Tibial nerve (tissue), 4 donors: ENCODE measurements around the gene ZNF836.

Experiments
- CTCF ChIP-seq, 5 experiments: fragments of 200-600 bp in 3 of 5; fragments of 450-650 bp in 2 of 5; sonication (generic) in 3 of 5; IDR thresholded peaks; one replicate each; pipeline ENCODE4 v1.5.1; 2016 to 2019; ENCODE audit warnings: antibody characterized with exemption in 5 of 5, mild to moderate bottlenecking in 3 of 5, moderate library complexity in 2 of 5
- EP300 ChIP-seq, 2 donors: sonication (generic); formaldehyde crosslinking; IDR thresholded peaks; one replicate each; pipeline ENCODE4 v1.6.1; 2017; ENCODE audit warnings: antibody characterized with exemption in 2 of 2, mild to moderate bottlenecking in 1 of 2
- POLR2A ChIP-seq, 2 donors: fragments of 450-650 bp; IDR thresholded peaks; one replicate each; pipeline ENCODE4 v1.6.1; 2017; ENCODE audit warnings: antibody characterized with exemption in 2 of 2, mild to moderate bottlenecking in 2 of 2, moderate library complexity in 2 of 2

GRCh38 chr19:52191389-52191788 lies 20.0 kb upstream of the ZNF836 start:
- TF ChIP-seq CTCF (IDR thresholded peaks at IDR 0.05) (no peak), EP300 (IDR thresholded peaks at IDR 0.05) (no peak), POLR2A (IDR thresholded peaks at IDR 0.05) (no peak)
